ENCODE data around the gene ST8SIA6.

DNA sequence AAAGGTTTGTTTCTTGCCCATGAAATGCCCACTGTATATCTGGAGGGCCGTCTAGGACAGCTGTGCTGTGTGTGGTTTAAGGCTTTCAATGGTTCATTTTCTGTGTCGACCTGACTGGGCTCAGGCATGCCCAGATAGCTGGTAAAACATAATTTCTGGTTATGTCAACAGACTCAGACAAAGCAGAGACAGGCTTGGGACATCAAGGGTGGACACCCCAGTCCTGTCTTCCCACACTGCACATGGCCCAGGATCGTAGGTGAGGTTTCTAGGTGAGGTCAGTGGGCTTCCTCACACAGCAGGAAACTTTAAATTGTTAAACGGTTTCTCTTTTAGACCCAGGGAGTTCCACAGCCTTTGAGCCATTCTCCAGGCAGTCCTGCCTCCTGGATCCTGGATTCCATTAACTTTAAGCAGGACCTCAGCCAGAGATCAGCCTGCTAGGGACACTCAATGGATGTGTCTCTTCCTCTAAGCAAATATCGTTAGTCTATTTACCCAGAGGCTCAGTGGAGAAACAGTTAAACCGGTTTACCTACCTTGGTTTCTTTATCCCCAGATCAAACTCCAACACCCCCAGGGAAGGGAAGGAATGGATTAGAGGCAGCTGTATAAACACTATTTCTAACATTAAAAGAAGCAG lies 66.4 kb downstream of the ST8SIA6 start:
- no peak for TF ChIP-seq POLR2AphosphoS5 (IDR thresholded peaks at IDR 0.05; ENCODE audit: low read depth, low read length)
- TF ChIP-seq POLR2A (IDR thresholded peaks at IDR 0.05; ENCODE audit: low read depth, low read length) = no peak
- no peak for TF ChIP-seq TAF1 (IDR thresholded peaks at IDR 0.05; ENCODE audit: borderline replicate concordance, low read depth, low read length)
